ENCODE measurements around the gene CYLD.

Gene CYLD

DNA sequence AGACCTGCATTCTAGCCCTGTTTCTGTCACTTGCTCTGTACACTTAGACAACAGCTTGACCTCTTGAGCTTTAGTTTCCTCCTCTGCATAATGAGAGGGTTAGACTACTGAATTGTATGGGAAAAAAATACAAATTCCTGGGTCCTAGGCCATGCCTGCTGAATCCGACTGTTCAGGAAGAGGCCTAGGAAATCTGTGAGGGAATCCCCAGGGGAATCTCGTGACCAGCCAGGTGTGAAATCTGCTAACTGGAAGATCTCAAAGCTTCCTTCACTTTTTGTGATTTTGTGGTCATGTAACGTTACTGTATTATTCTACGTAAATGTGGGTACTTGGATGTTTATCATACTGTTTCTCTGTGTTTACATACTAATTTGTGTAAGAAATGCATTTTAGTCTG lies 58.2 kb downstream of the CYLD start:
- Histone ChIP-seq H3K4me1 (ENCODE audit: control insufficient read depth in 5 of 5, insufficient read depth in 5 of 5, low read length in 5 of 5) (no peaks in the 10 kb centered on the region), H3K4me3 (ENCODE audit: low read depth in 1 of 5, low read length in 5 of 5) (no peak overlapping the region), H3K27me3 (ENCODE audit: control insufficient read depth in 5 of 5, insufficient read depth in 4 of 5, low read length in 5 of 5) (no peaks in the 10 kb centered on the region), H3K9me3 (ENCODE audit: control insufficient read depth in 5 of 5, low read length in 5 of 5) (no peaks in the 10 kb centered on the region), H3K9ac (ENCODE audit: low read length in 5 of 5) (no peak overlapping the region), H3K27ac (ENCODE audit: low read depth, low read length) (no peak overlapping the region), H3K36me3 (ENCODE audit: control insufficient read depth in 5 of 5, insufficient read depth in 5 of 5, low read length in 5 of 5) (peaks cover 20 to 34% (median 24%) of the 10 kb centered on the region in 5 donors)

GRCh38 chr16:50801036-50801435 lies 59.1 kb downstream of the CYLD start:
- Histone ChIP-seq H3K9me3 (ENCODE audit: control insufficient read depth in 5 of 5, low read length in 5 of 5) (no peaks in the 10 kb centered on the region), H3K27ac (ENCODE audit: low read depth, low read length) (no peak overlapping the region), H3K9ac (ENCODE audit: low read length in 5 of 5) (no peak overlapping the region), H3K4me1 (ENCODE audit: control insufficient read depth in 5 of 5, insufficient read depth in 5 of 5, low read length in 5 of 5) (peaks cover 0 to 2% (median 0%) of the 10 kb centered on the region in 5 donors), H3K36me3 (ENCODE audit: control insufficient read depth in 5 of 5, insufficient read depth in 5 of 5, low read length in 5 of 5) (peaks cover 11 to 24% (median 17%) of the 10 kb centered on the region in 5 donors), H3K27me3 (ENCODE audit: control insufficient read depth in 5 of 5, insufficient read depth in 4 of 5, low read length in 5 of 5) (no peaks in the 10 kb centered on the region), H3K4me3 (ENCODE audit: low read depth in 1 of 5, low read length in 5 of 5) (no peak overlapping the region)

DNA sequence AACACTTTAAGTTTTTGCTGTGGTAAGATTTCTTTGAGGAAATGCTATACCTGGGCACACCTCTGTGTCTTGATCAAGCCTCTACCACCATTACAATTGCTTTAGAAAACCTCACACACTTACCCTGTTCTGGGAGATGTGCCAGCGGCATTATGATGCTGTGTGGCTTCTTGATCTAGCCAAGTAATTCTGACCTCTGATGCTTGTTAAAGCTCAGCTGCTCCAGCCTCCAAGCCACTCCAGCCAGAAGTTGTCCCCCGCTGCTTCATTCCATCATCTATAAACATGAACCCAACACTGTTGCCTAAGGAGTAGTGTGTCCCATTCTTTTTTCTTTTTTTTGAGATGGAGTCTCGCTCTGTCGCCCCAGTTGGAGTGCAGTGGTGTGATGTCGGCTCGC lies 60.1 kb downstream of the CYLD start:
- Histone ChIP-seq H3K4me3 (ENCODE audit: low read depth in 1 of 5, low read length in 5 of 5) (no peak overlapping the region), H3K9ac (ENCODE audit: low read length in 5 of 5) (no peak overlapping the region), H3K27me3 (ENCODE audit: control insufficient read depth in 5 of 5, insufficient read depth in 4 of 5, low read length in 5 of 5) (no peaks in the 10 kb centered on the region), H3K27ac (ENCODE audit: low read depth, low read length) (no peak overlapping the region), H3K36me3 (ENCODE audit: control insufficient read depth in 5 of 5, insufficient read depth in 5 of 5, low read length in 5 of 5) (peaks cover 6 to 19% (median 10%) of the 10 kb centered on the region in 5 donors), H3K4me1 (ENCODE audit: control insufficient read depth in 5 of 5, insufficient read depth in 5 of 5, low read length in 5 of 5) (peaks cover 0 to 9% (median 5%) of the 10 kb centered on the region in 5 donors), H3K9me3 (ENCODE audit: control insufficient read depth in 5 of 5, low read length in 5 of 5) (no peaks in the 10 kb centered on the region)

GRCh38 chr16:50802961-50803360 lies 61.1 kb downstream of the CYLD start:
- Histone ChIP-seq H3K9ac (ENCODE audit: low read length in 5 of 5) (no peak overlapping the region), H3K4me1 (ENCODE audit: control insufficient read depth in 5 of 5, insufficient read depth in 5 of 5, low read length in 5 of 5) (peaks cover 0 to 9% (median 5%) of the 10 kb centered on the region in 5 donors), H3K4me3 (ENCODE audit: low read depth in 1 of 5, low read length in 5 of 5) (no peak overlapping the region), H3K27ac (ENCODE audit: low read depth, low read length) (no peak overlapping the region), H3K9me3 (ENCODE audit: control insufficient read depth in 5 of 5, low read length in 5 of 5) (no peaks in the 10 kb centered on the region), H3K27me3 (ENCODE audit: control insufficient read depth in 5 of 5, insufficient read depth in 4 of 5, low read length in 5 of 5) (no peaks in the 10 kb centered on the region), H3K36me3 (ENCODE audit: control insufficient read depth in 5 of 5, insufficient read depth in 5 of 5, low read length in 5 of 5) (peaks cover 4 to 13% (median 8%) of the 10 kb centered on the region in 5 donors)

- H3K36me3 ChIP-seq (ENCODE audit: control insufficient read depth in 5 of 5, insufficient read depth in 5 of 5, low read length in 5 of 5): peaks cover 0 to 4% (median 2%) of the 10 kb centered on the region in 5 donors
- no peaks in the 10 kb centered on the region for H3K9me3 ChIP-seq (ENCODE audit: control insufficient read depth in 5 of 5, low read length in 5 of 5)
- no peak overlapping the region for H3K27ac ChIP-seq (ENCODE audit: low read depth, low read length)
- H3K9ac ChIP-seq (ENCODE audit: low read length in 5 of 5): no peak overlapping the region
- H3K4me1 ChIP-seq (ENCODE audit: control insufficient read depth in 5 of 5, insufficient read depth in 5 of 5, low read length in 5 of 5): peaks cover 0 to 9% (median 5%) of the 10 kb centered on the region in 5 donors
- H3K27me3 ChIP-seq (ENCODE audit: control insufficient read depth in 5 of 5, insufficient read depth in 4 of 5, low read length in 5 of 5): no peaks in the 10 kb centered on the region
- no peak overlapping the region for H3K4me3 ChIP-seq (ENCODE audit: low read depth in 1 of 5, low read length in 5 of 5)
Measured at GRCh38 chr16:50804290-50804907, 62.5 kb downstream of the CYLD start.

DNA sequence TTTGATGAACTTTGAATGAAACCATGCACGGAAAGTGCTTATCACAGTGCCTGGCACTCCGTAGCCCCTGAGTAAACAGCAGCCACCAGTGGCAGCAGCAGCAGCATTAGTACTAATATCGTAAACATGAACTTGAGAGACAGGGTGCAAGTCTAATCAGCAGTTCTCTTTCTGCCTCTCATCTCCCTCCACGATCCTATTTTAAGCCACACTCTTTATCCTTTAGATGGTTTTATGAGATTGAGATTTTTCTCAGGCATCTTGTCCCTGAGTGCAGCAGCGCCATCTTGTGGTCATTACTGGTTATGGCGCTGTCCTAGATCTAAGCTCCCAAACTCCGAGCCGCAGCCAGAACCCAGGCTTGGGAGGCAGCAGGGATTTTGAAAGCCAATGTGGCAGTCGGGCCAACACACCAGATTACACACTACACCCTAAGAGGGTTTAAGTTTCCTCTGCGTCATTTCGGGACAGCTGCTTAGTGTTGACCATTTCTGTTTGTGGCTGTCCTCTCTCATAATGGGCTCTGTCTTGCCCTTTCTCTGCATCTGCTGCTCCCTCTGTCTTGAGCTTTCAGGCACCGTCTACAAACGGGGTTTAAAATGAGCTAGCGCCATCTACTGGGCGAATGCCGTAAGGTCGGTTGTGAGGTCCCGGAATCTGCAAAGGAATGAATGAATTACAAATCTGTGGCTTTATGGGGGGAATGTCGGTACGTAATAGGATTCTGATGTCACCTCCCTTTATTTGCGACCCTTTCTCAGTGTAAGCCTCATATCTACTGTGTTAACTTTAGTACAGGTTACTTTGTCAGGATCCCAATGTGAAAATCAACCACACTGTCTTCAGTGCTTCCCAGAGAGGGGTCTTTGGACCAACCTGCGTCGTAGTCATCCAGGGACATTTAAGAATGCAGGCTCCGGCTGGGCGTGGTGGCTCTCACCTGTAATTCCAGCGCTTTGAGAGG lies 64.5 kb downstream of the CYLD start:
- peak overlapping the region; percentile 42 to 83 (median 57) for H3K4me3 ChIP-seq (ENCODE audit: low read depth in 1 of 5, low read length in 5 of 5)
- no peaks in the 10 kb centered on the region for H3K9me3 ChIP-seq (ENCODE audit: control insufficient read depth in 5 of 5, low read length in 5 of 5)
- peaks cover 0 to 2% (median 0%) of the 10 kb centered on the region in 5 donors for H3K36me3 ChIP-seq (ENCODE audit: control insufficient read depth in 5 of 5, insufficient read depth in 5 of 5, low read length in 5 of 5)
- no peak overlapping the region for H3K27ac ChIP-seq (ENCODE audit: low read depth, low read length)
- peak overlapping the region in 2 of 5 donors; percentile 39 to 71 for H3K9ac ChIP-seq (ENCODE audit: low read length in 5 of 5)
- peaks cover 0 to 9% (median 5%) of the 10 kb centered on the region in 5 donors for H3K4me1 ChIP-seq (ENCODE audit: control insufficient read depth in 5 of 5, insufficient read depth in 5 of 5, low read length in 5 of 5)
- no peaks in the 10 kb centered on the region for H3K27me3 ChIP-seq (ENCODE audit: control insufficient read depth in 5 of 5, insufficient read depth in 4 of 5, low read length in 5 of 5)

- no peaks in the 10 kb centered on the region for H3K9me3 ChIP-seq (ENCODE audit: control insufficient read depth in 5 of 5, low read length in 5 of 5)
- H3K27me3 ChIP-seq (ENCODE audit: control insufficient read depth in 5 of 5, insufficient read depth in 4 of 5, low read length in 5 of 5): no peaks in the 10 kb centered on the region
- H3K27ac ChIP-seq (ENCODE audit: low read depth, low read length): no peak overlapping the region
- no peaks in the 10 kb centered on the region for H3K36me3 ChIP-seq (ENCODE audit: control insufficient read depth in 5 of 5, insufficient read depth in 5 of 5, low read length in 5 of 5)
- H3K4me1 ChIP-seq (ENCODE audit: control insufficient read depth in 5 of 5, insufficient read depth in 5 of 5, low read length in 5 of 5): peaks cover 0 to 9% (median 7%) of the 10 kb centered on the region in 5 donors
- no peak overlapping the region for H3K4me3 ChIP-seq (ENCODE audit: low read depth in 1 of 5, low read length in 5 of 5)
- no peak overlapping the region for H3K9ac ChIP-seq (ENCODE audit: low read length in 5 of 5)
Measured at GRCh38 chr16:50808929-50809538, 67.1 kb downstream of the CYLD start.

GRCh38 chr16:50809561-50809960 lies 67.7 kb downstream of the CYLD start:
- peaks cover 0 to 9% (median 7%) of the 10 kb centered on the region in 5 donors for H3K4me1 ChIP-seq (ENCODE audit: control insufficient read depth in 5 of 5, insufficient read depth in 5 of 5, low read length in 5 of 5)
- H3K4me3 ChIP-seq (ENCODE audit: low read depth in 1 of 5, low read length in 5 of 5): no peak overlapping the region
- peak overlapping the region in 1 of 5 donors; percentile 4 for H3K9ac ChIP-seq (ENCODE audit: low read length in 5 of 5)
- no peaks in the 10 kb centered on the region for H3K9me3 ChIP-seq (ENCODE audit: control insufficient read depth in 5 of 5, low read length in 5 of 5)
- H3K27ac ChIP-seq (ENCODE audit: low read depth, low read length): no peak overlapping the region
- H3K36me3 ChIP-seq (ENCODE audit: control insufficient read depth in 5 of 5, insufficient read depth in 5 of 5, low read length in 5 of 5): no peaks in the 10 kb centered on the region
- H3K27me3 ChIP-seq (ENCODE audit: control insufficient read depth in 5 of 5, insufficient read depth in 4 of 5, low read length in 5 of 5): no peaks in the 10 kb centered on the region

DNA sequence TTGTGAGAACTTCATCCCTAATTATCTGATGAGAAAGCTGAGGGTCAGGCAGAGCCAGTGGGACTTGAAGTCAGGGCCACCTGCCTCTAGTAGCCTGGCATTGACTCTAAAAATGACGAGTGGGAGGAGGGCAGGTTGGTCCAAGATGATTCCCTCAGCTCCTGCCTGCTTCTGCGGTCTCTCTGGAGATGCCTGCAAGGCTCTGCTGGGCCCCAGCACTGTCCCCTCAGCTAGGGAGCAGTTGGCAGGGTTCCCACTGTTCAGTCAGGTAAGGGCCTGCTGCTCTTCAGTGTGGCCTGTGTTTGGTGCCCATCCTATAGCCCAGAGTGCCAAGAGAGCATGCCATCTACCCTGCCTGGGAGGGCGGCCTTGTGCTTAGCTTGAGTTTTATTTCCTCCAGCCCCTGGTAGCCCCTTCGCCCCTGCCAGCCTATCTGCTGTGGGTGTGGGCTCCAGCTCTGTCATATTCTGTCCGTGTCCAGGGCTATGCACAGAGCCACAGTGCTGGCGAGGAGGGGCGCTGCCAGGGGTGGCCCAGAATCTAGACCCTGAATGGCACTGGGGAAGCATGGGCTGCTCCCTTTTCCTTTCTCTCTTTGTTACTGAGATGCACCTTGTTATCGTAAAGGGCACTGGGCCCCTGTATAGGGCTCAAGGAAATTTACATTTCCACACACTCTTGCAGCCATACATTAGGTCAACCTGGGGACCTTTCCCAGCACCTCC lies 68.5 kb downstream of the CYLD start:
- H3K4me3 ChIP-seq (ENCODE audit: low read depth in 1 of 5, low read length in 5 of 5): no peak overlapping the region
- no peaks in the 10 kb centered on the region for H3K36me3 ChIP-seq (ENCODE audit: control insufficient read depth in 5 of 5, insufficient read depth in 5 of 5, low read length in 5 of 5)
- H3K27me3 ChIP-seq (ENCODE audit: control insufficient read depth in 5 of 5, insufficient read depth in 4 of 5, low read length in 5 of 5): no peaks in the 10 kb centered on the region
- peak overlapping the region in 1 of 5 donors; percentile 4 for H3K9ac ChIP-seq (ENCODE audit: low read length in 5 of 5)
- no peaks in the 10 kb centered on the region for H3K9me3 ChIP-seq (ENCODE audit: control insufficient read depth in 5 of 5, low read length in 5 of 5)
- peaks cover 0 to 9% (median 7%) of the 10 kb centered on the region in 5 donors for H3K4me1 ChIP-seq (ENCODE audit: control insufficient read depth in 5 of 5, insufficient read depth in 5 of 5, low read length in 5 of 5)
- no peak overlapping the region for H3K27ac ChIP-seq (ENCODE audit: low read depth, low read length)

All from subcutaneous abdominal adipose tissue (tissue), 5 donors.